Ishikawa (cell line): Measurements from ENCODE around the gene CCDC61.

Source experiments
- CREB1 ChIP-seq: IDR thresholded peaks from 2 replicates; pipeline ENCODE4 v1.6.1; 2012; ENCODE audit warnings: low read depth
- REST ChIP-seq: IDR thresholded peaks from 2 replicates; pipeline ENCODE4 v1.6.1; 2012; ENCODE audit warnings: low read depth, mild to moderate bottlenecking

GRCh38 chr19:46018729-46019251 lies 23.5 kb downstream of the CCDC61 start:
- TF ChIP-seq CREB1 (no peak), REST (no peak)
